B cell (primary cell): Measurements from ENCODE around the gene ZMYM1. TPM values are rescaled to one million over a fixed set of nuclear protein-coding genes. Genes with fewer than 3 reads are reported as not detected.
"Not testable (repeated sequence)": the region's sequence is repeated elsewhere in the genome, so short reads cannot be mapped to it uniquely, and the experiment has no call there.

Experiments used
- ATAC-seq: fragments of 200-7000 bp; cut with Tn5 transposase; one replicate; pipeline ENCODE4 v1.10.0; 2021; ENCODE audit warnings: low read depth, mild to moderate bottlenecking, moderate number of reproducible peaks, moderate library complexity
- CTCF ChIA-PET: fragments of 350-600 bp; sonication (Branson Sonifier 250); formaldehyde crosslinking; loops from one replicate; lab custom pipeline; 2021; ENCODE audit warnings: antibody characterized with exemption, inconsistent platforms; lab: Charles Lee
- POLR2A ChIA-PET: fragments of 350-600 bp; sonication (Branson Sonifier 250); formaldehyde crosslinking; loops from one replicate; lab custom pipeline; 2021; ENCODE audit warnings: antibody characterized with exemption; lab: Charles Lee
- DNase-seq: peaks from one replicate; pipeline ENCODE4 v3.0.0; 2013
- H2AFZ ChIP-seq: 2 replicates; pipeline ENCODE4 v1.6.1; 2012; ENCODE audit warnings: mild to moderate bottlenecking, low read depth, low read length; ENCODE audit not compliant: insufficient read depth, poor library complexity, severe bottlenecking
- H3K27ac ChIP-seq, 2 donors: 1 replicate in 1 of 2; 2 replicates in 1 of 2; pipeline ENCODE4 v1.5.1; 2012 to 2013; ENCODE audit warnings: low read length in 2 of 2, mild to moderate bottlenecking in 2 of 2, moderate library complexity in 1 of 2
- H3K27me3 ChIP-seq, 4 experiments: fragments of 200-600 bp in 1 of 4; sonication (generic) in 1 of 4; replicated peaks in 1 of 4; 1 replicate in 2 of 4; 2 replicates in 2 of 4; pipeline versions ENCODE4 v1.6.1 to v1.7.0; 2013 to 2016; ENCODE audit warnings: low read length in 3 of 4, mild to moderate bottlenecking in 2 of 4, mixed read lengths in 1 of 4, moderate library complexity in 1 of 4; ENCODE audit not compliant: insufficient read depth in 4 of 4, control insufficient read depth in 3 of 4; ENCODE audit errors: control extremely low read depth in 1 of 4
- H3K36me3 ChIP-seq, 2 experiments: replicated peaks in 1 of 2; 1 replicate in 1 of 2; 2 replicates in 1 of 2; pipeline versions ENCODE4 v1.6.1 to v1.7.1; 2013; ENCODE audit warnings: low read length in 1 of 2; ENCODE audit not compliant: insufficient read depth in 2 of 2, control insufficient read depth in 1 of 2; ENCODE audit errors: control extremely low read depth in 1 of 2, extremely low read depth in 1 of 2
- H3K4me1 ChIP-seq, 2 donors: fragments of 200-600 bp in 1 of 2; sonication (generic) in 1 of 2; 1 replicate in 1 of 2; 2 replicates in 1 of 2; pipeline versions ENCODE4 v1.5.1 to v1.6.1; 2013 to 2017; ENCODE audit warnings: low read length in 2 of 2; ENCODE audit not compliant: control insufficient read depth in 2 of 2, insufficient read depth in 2 of 2
- H3K4me2 ChIP-seq: replicated peaks from 2 replicates; pipeline ENCODE3; 2012; ENCODE audit warnings: mild to moderate bottlenecking, low read depth, low read length; ENCODE audit not compliant: poor library complexity, severe bottlenecking
- H3K4me3 ChIP-seq, 5 experiments: fragments of 200-600 bp in 1 of 5; sonication (generic) in 1 of 5; 1 replicate in 3 of 5; 2 replicates in 2 of 5; pipeline versions ENCODE4 v1.5.1 to v1.7.0; 2011 to 2016; ENCODE audit warnings: low read length in 4 of 5, mild to moderate bottlenecking in 4 of 5, low read depth in 2 of 5, control low read depth in 1 of 5, moderate library complexity in 1 of 5; ENCODE audit not compliant: insufficient read depth in 1 of 5; ENCODE audit errors: control extremely low read depth in 1 of 5, extremely low read depth in 1 of 5
- H3K79me2 ChIP-seq: fragments of 200-600 bp; sonication (generic); one replicate; pipeline ENCODE4 v1.6.0; 2016; ENCODE audit warnings: low read length; ENCODE audit not compliant: control insufficient read depth, insufficient read depth
- H3K9ac ChIP-seq: fragments of 200-600 bp; sonication (generic); 2 replicates; pipeline ENCODE4 v1.6.1; 2017; ENCODE audit warnings: mild to moderate bottlenecking, low read length, moderate library complexity
- H3K9me3 ChIP-seq, 3 donors: one replicate each; pipeline versions ENCODE4 v1.6.1 to v1.7.1; 2013; ENCODE audit warnings: low read length in 2 of 3; ENCODE audit not compliant: control insufficient read depth in 2 of 3, insufficient read depth in 1 of 3; ENCODE audit errors: control extremely low read depth in 1 of 3
- H4K20me1 ChIP-seq: 2 replicates; pipeline ENCODE4 v1.6.0; 2012; ENCODE audit warnings: mild to moderate bottlenecking, low read length; ENCODE audit not compliant: insufficient read depth, control insufficient read depth, poor library complexity, severe bottlenecking
- H3K27ac Mint-ChIP-seq: one replicate; pipeline ENCODE4 v1.8.0; 2021; ENCODE audit warnings: mixed read lengths
- H3K27me3 Mint-ChIP-seq: one replicate; pipeline ENCODE4 v1.8.0; 2021; ENCODE audit warnings: mixed read lengths
- H3K4me1 Mint-ChIP-seq: one replicate; pipeline ENCODE4 v1.8.0; 2021; ENCODE audit warnings: mixed read lengths
- H3K4me3 Mint-ChIP-seq: one replicate; pipeline ENCODE4 v1.8.0; 2021; ENCODE audit warnings: mixed read lengths
- H3K9me3 Mint-ChIP-seq: one replicate; pipeline ENCODE4 v1.8.0; 2022; ENCODE audit warnings: mixed read lengths; ENCODE audit not compliant: insufficient read depth
- EZH2 ChIP-seq: IDR thresholded peaks from 2 replicates; pipeline ENCODE4 v1.6.1; 2012; ENCODE audit warnings: borderline replicate concordance, low read depth, mild to moderate bottlenecking, moderate library complexity, low read length; ENCODE audit not compliant: insufficient read depth, poor library complexity, severe bottlenecking
- WGBS: methylation state at CpG from one replicate; pipeline ENCODE4 v1.1.5; 2013; ENCODE audit warnings: missing lambda C conversion rate; ENCODE audit not compliant: insufficient coverage; 5-methylcytosine and 5-hydroxymethylcytosine counted together
- intact Hi-C: fragments of 100-400 bp; cut with micrococcal nuclease; formaldehyde crosslinking; loops from one replicate; pipeline ENCODE4 v1.10.0; 2022
- polyA plus RNA-seq: library from polyadenylated mRNA; depleted of rRNA; stranded (reverse); fragments of >200 nt; gene quantifications from 2 replicates; pipeline ENCODE4 v1.2.3, GENCODE V29; 2012
- total RNA-seq, 2 donors: library from RNA; stranded (reverse); fragments of 120-200 nt in 1 of 2; gene quantifications; 1 replicate in 1 of 2; 2 replicates in 1 of 2; pipeline versions ENCODE4 v1.2.3 to v1.2.4, GENCODE V29; 2013 to 2022
- TF ChIP-seq, protein P1 (sequence below): fragments of 200-600 bp; IDR thresholded peaks from one replicate; pipeline ENCODE4 v1.8.0; 2022; ENCODE audit warnings: antibody characterized with exemption, mild to moderate bottlenecking

The ZMYM1 gene
- total and polyA plus RNA-seq, 2 donors (not counting 1 experiment from before 2014, with no cell fraction given), result 5.7 to 18.3 TPM

DNA sequence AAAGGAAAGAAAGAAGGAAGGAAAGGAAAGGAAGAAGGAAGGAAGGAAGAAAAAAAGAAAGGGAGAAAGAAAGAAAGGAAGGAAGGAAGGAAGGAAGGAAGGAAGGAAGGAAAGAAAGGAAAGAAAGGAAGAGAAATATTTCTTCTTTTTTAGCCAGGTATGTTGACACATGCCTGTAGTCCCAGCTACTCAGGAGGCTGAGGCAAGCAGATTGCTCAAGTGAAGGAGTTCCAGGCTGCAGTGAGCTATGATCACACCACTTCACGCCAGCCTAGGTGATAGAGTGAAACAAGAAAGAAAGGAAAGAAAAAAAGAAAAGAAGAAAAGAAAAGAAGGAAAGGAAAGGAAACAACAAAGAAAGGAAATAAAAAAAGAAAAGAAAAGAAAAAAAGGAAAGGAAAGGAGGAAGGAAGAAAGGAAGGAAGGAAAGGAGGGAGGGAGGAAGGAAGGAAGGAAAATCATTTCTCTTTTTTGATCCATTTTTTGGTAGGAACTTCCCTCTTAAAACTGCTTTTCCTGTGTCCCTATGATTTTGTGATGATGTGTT lies 5.8 kb upstream of the ZMYM1 start:
- DNase-seq (no peak), ATAC-seq (no peak)
- Histone ChIP-seq H3K9ac (no peak overlapping the region), H3K79me2 (no peaks in the 10 kb centered on the region), H3K9me3 (peaks cover 0 to 6% (median 2%) of the 10 kb centered on the region in 3 donors), H4K20me1 (no peaks in the 10 kb centered on the region), H3K4me1 (no peaks in the 10 kb centered on the region), H3K27ac (no peak overlapping the region), H3K4me3 (no peak overlapping the region), H3K36me3 (no peaks in the 10 kb centered on the region), H3K27me3 (peaks cover 0 to 5% (median 0%) of the 10 kb centered on the region in 4 experiments), H2AFZ (no peak overlapping the region), H3K4me2 (no peak overlapping the region)
- WGBS, result no CpG with 5 or more reads among the region's 1 CpG
- Mint-ChIP-seq H3K4me1 (no peaks in the 10 kb centered on the region), H3K9me3 (no peaks in the 10 kb centered on the region), H3K27me3 (peaks cover 26% of the 10 kb centered on the region), H3K4me3 (no peak overlapping the region), H3K27ac (no peak overlapping the region)
- TF ChIP-seq EZH2, result no peak
- TF ChIP-seq, protein P1, sequence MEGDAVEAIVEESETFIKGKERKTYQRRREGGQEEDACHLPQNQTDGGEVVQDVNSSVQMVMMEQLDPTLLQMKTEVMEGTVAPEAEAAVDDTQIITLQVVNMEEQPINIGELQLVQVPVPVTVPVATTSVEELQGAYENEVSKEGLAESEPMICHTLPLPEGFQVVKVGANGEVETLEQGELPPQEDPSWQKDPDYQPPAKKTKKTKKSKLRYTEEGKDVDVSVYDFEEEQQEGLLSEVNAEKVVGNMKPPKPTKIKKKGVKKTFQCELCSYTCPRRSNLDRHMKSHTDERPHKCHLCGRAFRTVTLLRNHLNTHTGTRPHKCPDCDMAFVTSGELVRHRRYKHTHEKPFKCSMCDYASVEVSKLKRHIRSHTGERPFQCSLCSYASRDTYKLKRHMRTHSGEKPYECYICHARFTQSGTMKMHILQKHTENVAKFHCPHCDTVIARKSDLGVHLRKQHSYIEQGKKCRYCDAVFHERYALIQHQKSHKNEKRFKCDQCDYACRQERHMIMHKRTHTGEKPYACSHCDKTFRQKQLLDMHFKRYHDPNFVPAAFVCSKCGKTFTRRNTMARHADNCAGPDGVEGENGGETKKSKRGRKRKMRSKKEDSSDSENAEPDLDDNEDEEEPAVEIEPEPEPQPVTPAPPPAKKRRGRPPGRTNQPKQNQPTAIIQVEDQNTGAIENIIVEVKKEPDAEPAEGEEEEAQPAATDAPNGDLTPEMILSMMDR, result no peak
- POLR2A ChIA-PET, result interaction anchor here (0.7 kb wide), 1 partner anchor 243 kb away, joined by 4 read pairs; no protein-coding TSS in a partner anchor
- intact Hi-C loops, result no loop called here
- CTCF ChIA-PET, result interaction anchor here (0.6 kb wide), 1 partner anchor 270 kb away, joined by 3 read pairs; no protein-coding TSS in a partner anchor

- DNase-seq, H3K9me3 Mint-ChIP-seq, ATAC-seq, H4K20me1 ChIP-seq, H3K4me2 ChIP-seq, CTCF ChIA-PET, H3K27ac ChIP-seq, H3K9me3 ChIP-seq, H3K4me3 ChIP-seq, intact Hi-C loops, H3K27ac Mint-ChIP-seq, H3K9ac ChIP-seq, H3K27me3 ChIP-seq, H3K79me2 ChIP-seq, H3K4me3 Mint-ChIP-seq, H3K36me3 ChIP-seq, H2AFZ ChIP-seq, POLR2A ChIA-PET: not testable (repeated sequence)
- Mint-ChIP-seq H3K27me3 (peaks cover 25% of the 10 kb centered on the region), H3K4me1 (peaks cover 20% of the 10 kb centered on the region)
- peaks cover 7 to 17% of the 10 kb centered on the region in 2 donors for H3K4me1 ChIP-seq
- WGBS, result 93% methylated on average over 5 of the region's 8 CpGs
Measured at GRCh38 chr1:35076426-35076825, 2.8 kb upstream of the ZMYM1 start.
